ENCODE measurements around the gene BAZ1B. TPM values are rescaled to one million over a fixed set of nuclear protein-coding genes. Genes with fewer than 3 reads are reported as not detected.

BAZ1B gene
- total RNA-seq, 3 donors from 2014 or later (not counting 1 experiment from before 2014, with no cell fraction given): 50.1 to 61.9 (median 59.9) TPM

- no peak overlapping the region for H3K27ac ChIP-seq (ENCODE audit: low read length)
- peaks cover 9% of the 10 kb centered on the region for H3K4me1 ChIP-seq (ENCODE audit: control insufficient read depth, insufficient read depth, low read length)
- intact Hi-C loops (cut with micrococcal nuclease): no loop called here
- peaks cover 16% of the 10 kb centered on the region for H3K36me3 ChIP-seq (ENCODE audit: control insufficient read depth, insufficient read depth, low read length)
- H3K9me3 ChIP-seq (ENCODE audit: control insufficient read depth, insufficient read depth, low read length): no peaks in the 10 kb centered on the region
- peaks cover 7 to 14% of the 10 kb centered on the region in 2 donors for H3K4me1 Mint-ChIP-seq
- H3K4me3 Mint-ChIP-seq: peak overlapping the region; percentile 69
- ATAC-seq (peak in 2 of 3 donors; percentile 50 to 66), DNase-seq (peak in 1 of 2 donors; percentile 24)
- H3K36me3 Mint-ChIP-seq: no peaks in the 10 kb centered on the region
- no peaks in the 10 kb centered on the region for H3K27me3 ChIP-seq (ENCODE audit: control insufficient read depth, insufficient read depth, low read length)
- H3K9me3 Mint-ChIP-seq: no peaks in the 10 kb centered on the region
- 58% methylated on average over 5 of the region's 7 CpGs for WGBS (ENCODE audit: insufficient coverage)
- peak overlapping the region in 1 of 2 donors; percentile 84 for H3K27ac Mint-ChIP-seq
- TF ChIP-seq, protein P1, sequence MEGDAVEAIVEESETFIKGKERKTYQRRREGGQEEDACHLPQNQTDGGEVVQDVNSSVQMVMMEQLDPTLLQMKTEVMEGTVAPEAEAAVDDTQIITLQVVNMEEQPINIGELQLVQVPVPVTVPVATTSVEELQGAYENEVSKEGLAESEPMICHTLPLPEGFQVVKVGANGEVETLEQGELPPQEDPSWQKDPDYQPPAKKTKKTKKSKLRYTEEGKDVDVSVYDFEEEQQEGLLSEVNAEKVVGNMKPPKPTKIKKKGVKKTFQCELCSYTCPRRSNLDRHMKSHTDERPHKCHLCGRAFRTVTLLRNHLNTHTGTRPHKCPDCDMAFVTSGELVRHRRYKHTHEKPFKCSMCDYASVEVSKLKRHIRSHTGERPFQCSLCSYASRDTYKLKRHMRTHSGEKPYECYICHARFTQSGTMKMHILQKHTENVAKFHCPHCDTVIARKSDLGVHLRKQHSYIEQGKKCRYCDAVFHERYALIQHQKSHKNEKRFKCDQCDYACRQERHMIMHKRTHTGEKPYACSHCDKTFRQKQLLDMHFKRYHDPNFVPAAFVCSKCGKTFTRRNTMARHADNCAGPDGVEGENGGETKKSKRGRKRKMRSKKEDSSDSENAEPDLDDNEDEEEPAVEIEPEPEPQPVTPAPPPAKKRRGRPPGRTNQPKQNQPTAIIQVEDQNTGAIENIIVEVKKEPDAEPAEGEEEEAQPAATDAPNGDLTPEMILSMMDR (IDR thresholded peaks at IDR 0.05): no peak
- H3K4me3 ChIP-seq (ENCODE audit: low read length): peak overlapping the region; percentile 41
- H3K27me3 Mint-ChIP-seq (ENCODE audit: low read depth in 2 of 2): peaks cover 0 to 3% of the 10 kb centered on the region in 2 donors
Measured at GRCh38 chr7:73565675-73566340, 43.7 kb upstream of the BAZ1B start.

- Mint-ChIP-seq H3K4me3 (no peak overlapping the region), H3K27ac (no peak overlapping the region)
Measured at GRCh38 chr7:73560109-73560835, 38.2 kb upstream of the BAZ1B start.

DNA sequence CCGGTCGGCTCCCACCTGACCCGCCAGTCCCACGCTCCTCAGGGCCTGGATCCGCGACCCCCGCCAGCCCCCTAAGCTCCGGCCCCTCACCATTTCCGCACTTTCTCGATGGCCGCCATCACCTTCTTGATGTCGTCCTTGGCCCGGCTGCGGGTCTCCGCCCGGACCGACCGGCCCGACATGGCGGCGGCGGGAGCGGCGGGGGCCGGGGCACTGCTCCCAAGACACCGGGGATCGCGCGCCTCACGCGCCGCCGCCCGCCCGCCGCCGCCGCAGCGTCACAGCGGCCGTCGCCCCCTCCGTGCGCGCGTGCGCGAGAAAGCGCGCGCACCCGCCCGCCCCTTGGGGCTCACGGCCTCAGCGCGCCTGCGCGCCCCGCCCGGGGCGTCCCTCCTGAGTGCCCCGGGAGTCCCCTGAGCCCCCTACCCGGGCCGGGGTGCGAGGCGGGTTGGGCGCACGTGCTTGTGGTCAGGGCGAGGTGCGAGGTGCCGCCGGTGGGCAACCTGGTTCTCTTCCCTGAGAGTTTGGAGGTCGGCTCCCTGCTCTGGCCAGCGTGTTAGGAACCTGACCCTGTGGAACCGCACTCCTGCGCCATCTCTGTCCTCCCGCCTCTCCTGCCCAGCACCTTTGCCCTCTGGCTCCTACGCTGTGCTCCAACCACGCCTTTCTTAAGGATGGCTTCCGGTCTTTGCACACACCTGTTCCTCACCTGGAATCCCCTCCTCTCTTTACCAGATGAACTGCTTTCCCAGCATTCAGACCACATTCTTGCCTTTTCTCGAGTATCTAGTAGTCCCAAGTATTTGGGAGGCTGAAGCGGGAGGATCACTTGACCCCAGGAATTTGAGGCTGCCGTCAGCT lies 35.5 kb upstream of the BAZ1B start, which contains the start of gene BCL7B:
BCL7B (minus strand) TSS at position 294 of the 861 bp plus-strand sequence; CDS start at position 182, 112 bp downstream.
- Mint-ChIP-seq H3K4me1 (peaks cover 31 to 38% of the 10 kb centered on the region in 2 donors), H3K36me3 (no peaks in the 10 kb centered on the region), H3K9me3 (no peaks in the 10 kb centered on the region), H3K4me3 (peak within 1 kb of the TSS; percentile 93), H3K27me3 (ENCODE audit: low read depth in 2 of 2) (peaks cover 0 to 3% of the 10 kb centered on the region in 2 donors), H3K27ac (peak within 1 kb of the TSS; percentile 94 to 96)
- 5% methylated on average over 83 of the region's 83 CpGs for WGBS (ENCODE audit: insufficient coverage)
- DNase-seq (peak; percentile 84 to 93), ATAC-seq (peak; percentile 65 to 80 (median 71))
- H3K9me3 ChIP-seq (ENCODE audit: control insufficient read depth, insufficient read depth, low read length): no peaks in the 10 kb centered on the region
- no peaks in the 10 kb centered on the region for H3K36me3 ChIP-seq (ENCODE audit: control insufficient read depth, insufficient read depth, low read length)
- intact Hi-C loops (cut with micrococcal nuclease): loop anchor here (1.0 kb wide), 2 partner anchors 21 to 35 kb away; partner anchors contain the start of genes BAZ1B and TBL2
- TF ChIP-seq, protein P1 (IDR thresholded peaks at IDR 0.05): no peak
- peak within 1 kb of the TSS; percentile 99 for H3K27ac ChIP-seq (ENCODE audit: low read length)
- peaks cover 26% of the 10 kb centered on the region for H3K4me1 ChIP-seq (ENCODE audit: control insufficient read depth, insufficient read depth, low read length)
- peak within 1 kb of the TSS; percentile 74 for H3K4me3 ChIP-seq (ENCODE audit: low read length)
- no peaks in the 10 kb centered on the region for H3K27me3 ChIP-seq (ENCODE audit: control insufficient read depth, insufficient read depth, low read length)

More at GRCh38 chr7:73560109-73560835, 38.2 kb upstream of the BAZ1B start:
- DNase-seq: no peak
- H3K27me3 ChIP-seq (ENCODE audit: control insufficient read depth, insufficient read depth, low read length): no peaks in the 10 kb centered on the region
- TF ChIP-seq, protein P1 (IDR thresholded peaks at IDR 0.05): no peak
- H3K4me1 Mint-ChIP-seq: peaks cover 20% of the 10 kb centered on the region in 2 donors
- no peak overlapping the region for H3K4me3 ChIP-seq (ENCODE audit: low read length)
- H3K4me1 ChIP-seq (ENCODE audit: control insufficient read depth, insufficient read depth, low read length): peaks cover 23% of the 10 kb centered on the region
- H3K36me3 ChIP-seq (ENCODE audit: control insufficient read depth, insufficient read depth, low read length): no peaks in the 10 kb centered on the region
- peaks cover 0 to 3% of the 10 kb centered on the region in 2 donors for H3K27me3 Mint-ChIP-seq (ENCODE audit: low read depth in 2 of 2)
- WGBS (ENCODE audit: insufficient coverage): 75% methylated on average over 11 of the region's 11 CpGs
- intact Hi-C loops (cut with micrococcal nuclease): no loop called here
- H3K36me3 Mint-ChIP-seq: no peaks in the 10 kb centered on the region
- no peak overlapping the region for H3K27ac ChIP-seq (ENCODE audit: low read length)
- H3K9me3 Mint-ChIP-seq: no peaks in the 10 kb centered on the region
- ATAC-seq: no peak
- no peaks in the 10 kb centered on the region for H3K9me3 ChIP-seq (ENCODE audit: control insufficient read depth, insufficient read depth, low read length)
